RPMI7951 (cell line): Measurements from ENCODE around the gene NEURL3. TPM values are rescaled to one million over a fixed set of nuclear protein-coding genes. Genes with fewer than 3 reads are reported as not detected.

Experiments used
- DNase-seq: peaks from one replicate; pipeline ENCODE4 v3.0.0-alpha.2; 2012; ENCODE audit warnings: low read depth
- total RNA-seq: library from RNA; depleted of rRNA; stranded (reverse); fragments of >200 nt; shearing (Covaris generic); gene quantifications from 2 replicates; pipeline ENCODE4 v1.2.3, GENCODE V29; 2014

The NEURL3 gene
- total RNA-seq, 1 experiment from 2014 or later = 0.48 TPM

- DNase-seq = no peak
Measured at GRCh38 chr2:96528006-96528699, 23.0 kb upstream of the NEURL3 start.

DNA sequence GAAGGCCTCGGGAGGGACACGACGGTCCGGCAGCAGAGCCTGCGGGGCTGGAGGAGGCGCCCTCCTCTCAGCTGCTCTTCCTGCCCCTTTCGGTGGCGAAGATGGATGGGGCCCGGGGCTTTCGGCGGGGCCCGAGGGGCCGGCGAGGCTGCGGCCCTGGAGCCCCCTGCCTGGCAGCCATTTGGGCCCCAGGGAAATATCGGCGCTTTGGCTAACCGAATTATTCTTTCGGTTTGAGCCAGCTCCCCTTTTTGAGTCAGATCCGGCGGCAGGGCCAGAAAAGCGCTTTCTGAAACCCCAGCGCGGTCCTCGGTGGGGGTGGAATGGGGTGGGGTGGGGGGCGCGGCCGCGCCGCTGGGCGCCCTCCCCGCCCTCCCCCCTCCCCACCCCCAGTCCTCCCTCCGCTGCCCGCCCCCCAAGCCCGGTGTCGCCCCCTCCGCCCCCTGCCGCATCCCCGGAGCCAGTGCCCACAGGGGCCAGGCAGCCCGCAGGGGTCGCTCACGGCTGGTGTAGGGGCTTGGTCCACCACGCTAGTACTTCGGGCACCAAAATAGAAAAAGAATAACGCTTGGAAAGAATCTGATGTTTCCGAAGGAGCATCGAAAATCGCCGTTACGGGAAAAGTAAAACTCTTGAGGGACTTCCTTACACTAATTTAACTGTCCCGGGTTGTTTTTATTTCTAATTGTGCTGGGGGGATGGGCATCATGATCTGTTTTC is 22.3 kb upstream of the NEURL3 start:
- no peak for DNase-seq

DNA sequence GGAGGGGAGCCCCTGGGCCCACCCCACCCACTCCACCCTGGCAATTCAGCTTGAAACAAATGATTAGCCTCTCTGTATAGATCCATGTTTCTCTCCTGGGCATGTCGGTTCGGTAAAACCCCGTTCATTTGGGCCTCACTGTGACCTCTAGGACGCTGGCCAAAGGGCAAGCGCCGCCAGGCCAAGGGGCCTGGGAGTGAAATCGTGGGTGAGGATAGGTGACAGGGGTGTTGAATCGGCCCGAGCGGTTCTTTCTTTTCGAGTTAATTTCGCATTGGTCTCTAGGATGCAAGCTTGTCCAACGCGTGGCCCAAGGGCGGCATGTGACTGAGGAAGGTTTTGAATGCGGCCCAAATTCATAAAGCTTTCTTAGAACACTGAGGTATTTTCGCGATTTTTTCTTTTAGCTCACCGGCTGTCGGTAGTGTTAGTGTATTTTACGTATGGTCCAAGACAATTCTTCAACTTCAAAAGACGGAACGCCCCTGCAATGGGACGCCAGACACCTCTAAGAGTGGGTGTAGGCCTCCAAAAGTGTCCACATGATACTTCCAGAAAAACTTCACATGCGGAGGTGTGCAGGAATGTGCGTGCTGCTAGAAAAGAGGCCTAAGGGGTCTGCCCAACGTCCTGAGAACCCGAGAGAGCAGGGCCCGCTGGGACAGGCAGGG is 21.6 kb upstream of the NEURL3 start:
- DNase-seq = no peak

- no peak for DNase-seq
Measured at GRCh38 chr2:96526101-96526591, 21.0 kb upstream of the NEURL3 start.

GRCh38 chr2:96525211-96525507 is 20.0 kb upstream of the NEURL3 start:
- no peak for DNase-seq

- peak; percentile 42 for DNase-seq
Measured at GRCh38 chr2:96524482-96525210, 19.5 kb upstream of the NEURL3 start.

GRCh38 chr2:96523659-96524481 is 18.7 kb upstream of the NEURL3 start:
- DNase-seq = peak; percentile 84

GRCh38 chr2:96522304-96523203 is 17.4 kb upstream of the NEURL3 start:
- no peak for DNase-seq

GRCh38 chr2:96521219-96521618 is 16.1 kb upstream of the NEURL3 start:
- no peak for DNase-seq

GRCh38 chr2:96520697-96521096 is 15.5 kb upstream of the NEURL3 start:
- no peak for DNase-seq

GRCh38 chr2:96520231-96520630 is 15.1 kb upstream of the NEURL3 start:
- no peak for DNase-seq

- no peak for DNase-seq
Measured at GRCh38 chr2:96517079-96517478, 11.9 kb upstream of the NEURL3 start.

DNA sequence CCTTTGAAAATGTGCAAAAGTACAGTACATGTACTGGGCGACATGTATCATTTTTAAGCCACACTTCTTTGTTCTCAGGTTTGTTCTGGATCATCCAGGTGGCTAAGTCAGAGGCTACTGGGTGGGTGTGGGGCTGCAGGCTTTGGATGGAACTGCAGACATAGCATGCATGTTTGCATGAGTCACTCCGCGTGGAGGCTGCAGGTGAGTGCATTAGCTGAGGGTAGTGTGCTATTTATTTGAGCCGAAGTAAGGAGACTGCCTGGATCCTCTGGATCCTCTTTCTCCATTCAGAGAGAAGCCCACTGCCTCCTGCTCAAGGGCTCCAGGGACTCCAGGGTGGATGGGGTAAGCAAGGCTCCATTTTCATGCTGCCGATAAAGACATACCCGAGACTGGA is 9.4 kb upstream of the NEURL3 start:
- DNase-seq = no peak

DNA sequence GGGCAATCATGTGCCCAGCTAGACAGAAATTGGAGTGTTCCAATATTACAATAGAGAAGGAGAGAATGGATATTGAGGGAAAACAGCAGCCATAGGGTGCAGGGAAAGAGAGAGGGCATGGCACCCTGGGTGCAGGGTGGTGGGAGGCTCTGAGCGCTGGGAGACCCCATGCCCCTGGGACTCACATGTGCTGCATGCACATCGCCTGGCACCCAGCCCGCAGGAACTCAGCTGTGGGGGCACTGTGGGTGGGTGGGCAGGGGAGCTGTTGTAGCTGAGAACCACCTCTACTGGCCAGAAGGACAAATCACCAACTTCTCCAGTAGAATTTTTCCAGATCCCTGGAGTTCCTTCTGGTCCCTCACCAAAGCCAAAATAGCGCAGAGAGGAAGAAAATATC is 7.2 kb upstream of the NEURL3 start:
- no peak for DNase-seq

DNA sequence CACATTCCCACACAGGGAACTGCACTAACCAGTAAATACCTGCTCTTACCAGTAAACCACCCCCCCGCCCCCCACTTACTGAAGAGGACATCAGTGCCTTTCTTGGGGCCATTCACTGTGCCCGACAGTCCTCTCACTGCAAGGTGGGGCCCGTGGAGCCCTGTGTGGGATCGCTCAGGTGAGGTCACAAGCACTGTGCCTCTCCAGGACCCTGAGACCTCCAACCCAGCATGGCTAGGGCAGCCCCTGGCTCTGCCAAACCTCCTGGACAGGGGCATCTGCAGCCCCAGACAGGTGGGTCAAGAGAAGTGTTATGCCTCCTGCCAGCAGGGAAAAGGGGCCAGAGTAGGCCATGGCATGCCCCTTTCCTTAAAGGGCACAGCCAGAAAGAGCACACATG is 6.7 kb upstream of the NEURL3 start:
- no peak for DNase-seq

DNA sequence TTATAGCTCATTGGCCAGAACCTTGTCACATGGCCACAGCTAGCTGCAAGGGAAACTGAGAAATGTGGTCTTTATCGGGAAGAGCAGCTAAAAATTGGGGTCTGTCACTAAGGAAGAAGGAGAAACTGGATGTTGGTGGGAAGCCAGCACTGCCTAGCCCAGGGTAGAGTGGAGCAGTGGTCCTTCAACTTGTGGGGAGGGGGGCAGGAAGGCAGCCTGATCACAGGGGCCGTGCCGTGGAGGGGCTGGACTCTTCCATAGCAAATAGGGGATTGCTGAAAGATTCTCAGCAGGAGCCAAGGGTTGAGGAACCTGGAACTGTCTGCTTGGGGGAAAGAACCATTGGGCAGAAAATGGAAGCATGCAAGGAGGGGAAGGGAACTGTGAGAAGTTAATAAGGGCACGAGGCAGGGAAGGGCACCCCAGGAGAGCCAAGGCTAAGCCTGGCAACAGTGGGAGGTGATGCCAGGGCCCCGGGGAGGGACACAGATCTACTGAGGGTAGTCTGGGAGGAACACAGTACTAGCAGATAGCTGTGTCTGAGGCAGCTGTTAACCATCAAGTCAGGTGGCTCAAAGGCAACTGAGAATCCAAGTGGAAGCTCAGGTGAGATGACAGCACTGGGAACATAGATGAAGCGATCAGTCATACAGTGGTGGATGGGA is 5.9 kb upstream of the NEURL3 start:
- DNase-seq = no peak

- DNase-seq = no peak
Measured at GRCh38 chr2:96509847-96510230, 4.7 kb upstream of the NEURL3 start.

GRCh38 chr2:96509114-96509846 is 4.1 kb upstream of the NEURL3 start:
- DNase-seq = peak; percentile 82

DNA sequence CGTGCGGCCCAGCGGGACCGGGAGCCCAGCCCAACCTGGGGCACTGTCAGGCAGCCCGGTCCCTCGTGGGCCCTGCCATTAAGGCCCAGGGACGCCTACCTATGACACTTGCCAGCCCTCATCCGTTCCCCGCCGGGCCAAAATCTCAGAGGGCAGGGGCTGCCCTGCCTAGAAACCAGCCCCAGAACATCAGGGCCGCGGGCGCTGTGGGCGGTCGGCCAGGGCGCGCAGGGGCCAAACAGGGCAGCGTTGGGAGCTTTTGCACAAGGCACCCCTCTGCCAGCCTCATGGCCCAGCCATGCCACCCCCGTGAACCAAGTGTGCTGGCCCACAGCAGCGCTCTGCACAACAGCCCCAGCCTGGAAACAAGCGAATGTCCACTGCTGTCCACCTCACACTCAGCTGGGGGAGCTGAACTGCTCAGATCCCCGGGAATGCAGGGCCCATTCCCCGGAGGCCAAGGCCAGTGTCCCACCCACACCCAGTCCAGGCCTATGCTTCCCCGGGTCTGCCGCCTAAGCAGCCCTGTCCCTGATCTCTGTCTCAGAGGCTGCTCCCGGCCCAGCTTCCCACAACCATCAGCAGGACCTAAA is 3.5 kb upstream of the NEURL3 start:
- no peak for DNase-seq
